ENCODE results near the gene NARS2.

The NARS2 gene

GRCh38 chr11:78402847-78403246 lies 171.8 kb downstream of the NARS2 start:
- no peak for DNase-seq

GRCh38 chr11:78400702-78401101 lies 174.0 kb downstream of the NARS2 start:
- DNase-seq: no peak

GRCh38 chr11:78400116-78400515 lies 174.5 kb downstream of the NARS2 start:
- no peak for DNase-seq

- DNase-seq: no peak
Observed at GRCh38 chr11:78399136-78399535, 175.5 kb downstream of the NARS2 start.

- no peak for DNase-seq
Observed at GRCh38 chr11:78398715-78399114, 175.9 kb downstream of the NARS2 start.

- DNase-seq: peak; percentile 81
Observed at GRCh38 chr11:78397398-78397797, 177.3 kb downstream of the NARS2 start.

- peak; percentile 57 for DNase-seq
Observed at GRCh38 chr11:78395597-78395996, 179.1 kb downstream of the NARS2 start.

- peak; percentile 52 for DNase-seq
Observed at GRCh38 chr11:78392854-78393253, 181.8 kb downstream of the NARS2 start.

GRCh38 chr11:78391424-78391823 lies 183.2 kb downstream of the NARS2 start:
- DNase-seq: no peak

GRCh38 chr11:78390809-78391208 lies 183.9 kb downstream of the NARS2 start:
- no peak for DNase-seq

GRCh38 chr11:78386215-78386941 lies 188.3 kb downstream of the NARS2 start:
- no peak for DNase-seq
